HG02642 (cell line): ENCODE measurements around the gene CDK11A.

Experiments used
- ATAC-seq: cut with Tn5 transposase; IDR thresholded peaks from one replicate; pipeline ENCODE4 v1.9.1; 2021; ENCODE audit warnings: mild to moderate bottlenecking; ENCODE audit not compliant: unreplicated experiment, poor library complexity

Gene CDK11A

DNA sequence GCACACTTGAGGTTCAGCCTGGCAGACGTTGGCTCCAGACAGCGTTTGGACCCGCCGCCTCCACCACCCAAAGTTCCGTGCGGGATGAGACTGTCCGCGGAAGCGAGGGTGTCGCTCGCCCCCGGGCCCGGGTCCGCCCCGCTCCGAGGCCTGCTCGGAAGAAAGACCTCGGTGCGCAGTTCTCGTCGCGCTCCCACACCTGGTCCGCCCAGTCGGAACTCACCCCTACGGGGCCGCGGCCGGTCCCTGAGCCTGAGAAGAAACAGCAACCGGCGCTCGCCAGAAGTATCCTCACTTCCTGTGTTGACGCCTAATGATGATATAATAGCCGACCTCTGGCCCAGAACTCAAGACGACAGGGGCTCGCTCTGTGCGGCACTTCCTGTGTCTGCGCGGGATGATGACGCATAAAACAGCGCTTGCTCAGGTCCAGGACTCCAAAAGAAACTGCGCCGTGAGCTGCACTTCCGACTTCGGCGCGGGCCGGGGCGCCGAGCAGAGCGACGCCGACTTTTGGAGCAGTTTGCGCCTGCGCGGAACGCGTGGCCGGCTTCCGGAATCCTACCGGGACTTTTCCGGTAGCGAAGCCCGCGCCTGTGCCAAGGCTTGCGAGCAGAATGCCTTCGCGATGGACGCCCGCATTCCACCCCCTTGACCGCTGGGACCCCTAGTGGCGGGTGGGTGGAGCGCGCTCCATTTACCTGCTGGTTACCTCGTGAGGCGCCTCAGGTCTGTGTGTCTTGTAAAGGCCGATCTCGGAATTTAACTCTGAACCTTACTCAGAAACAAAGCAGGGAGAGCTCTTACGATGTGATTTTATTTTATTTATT is at the start of gene CDK11A:
CDK11A (minus strand) TSS at position 323 of the 830 bp plus-strand sequence. CDS start 1,539 bp downstream, outside the sequence.
- ATAC-seq, result peak; percentile 91

DNA sequence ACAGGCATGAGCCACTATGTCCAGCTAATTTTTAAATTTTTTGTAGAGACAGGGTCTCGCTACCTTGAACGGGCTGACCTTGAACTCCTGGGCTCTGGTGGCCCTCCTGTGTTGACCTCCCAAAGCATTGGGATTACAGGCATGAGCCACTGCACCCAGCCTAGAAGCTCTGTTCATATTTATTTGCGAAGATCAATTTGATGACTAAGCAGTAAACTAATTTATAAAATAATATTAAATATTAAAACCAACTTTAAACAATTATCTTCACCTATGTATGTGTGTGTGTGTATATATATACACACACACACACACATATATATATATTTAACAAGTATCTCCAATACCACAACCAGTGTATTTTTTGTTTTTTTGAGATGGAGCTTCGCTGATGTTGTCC is 49.7 kb upstream of the CDK11A start:
- no peak for ATAC-seq

DNA sequence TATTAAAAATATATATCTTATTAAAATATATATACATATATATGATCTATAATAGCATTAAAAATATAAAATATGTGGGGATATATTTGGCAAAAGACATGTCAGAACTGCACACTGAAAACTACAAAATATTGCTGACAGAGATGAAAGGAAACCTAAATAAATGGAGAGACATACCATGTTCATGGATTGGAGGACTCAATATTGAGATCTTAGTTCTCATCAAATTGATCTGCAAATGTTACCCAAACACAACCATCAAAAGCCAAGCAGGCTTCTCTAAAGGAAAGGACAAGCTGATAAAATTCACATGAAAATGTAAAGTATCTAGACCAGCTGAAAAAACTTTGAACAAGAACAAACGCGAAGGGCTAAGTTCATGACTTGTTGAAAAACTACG is 46.9 kb upstream of the CDK11A start:
- ATAC-seq, result no peak

DNA sequence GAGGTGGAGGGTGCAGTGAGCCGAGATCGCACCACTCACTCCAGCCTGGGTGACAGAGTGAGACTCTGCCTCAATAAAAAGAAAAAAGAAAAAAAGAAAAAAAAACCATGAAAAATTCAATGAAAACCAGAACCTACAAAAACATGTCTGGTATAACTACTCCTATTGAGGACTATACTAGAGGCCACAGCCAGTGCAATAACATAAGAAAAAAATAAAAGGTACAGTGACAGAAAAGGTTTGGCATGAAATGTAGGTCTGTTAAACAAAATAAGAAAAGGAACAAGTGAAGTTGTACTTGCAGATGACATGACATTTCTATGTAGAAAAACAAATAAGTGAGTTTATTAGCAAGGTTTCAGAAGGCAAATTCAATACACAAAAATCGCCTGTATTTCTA is 45.9 kb upstream of the CDK11A start:
- no peak for ATAC-seq

DNA sequence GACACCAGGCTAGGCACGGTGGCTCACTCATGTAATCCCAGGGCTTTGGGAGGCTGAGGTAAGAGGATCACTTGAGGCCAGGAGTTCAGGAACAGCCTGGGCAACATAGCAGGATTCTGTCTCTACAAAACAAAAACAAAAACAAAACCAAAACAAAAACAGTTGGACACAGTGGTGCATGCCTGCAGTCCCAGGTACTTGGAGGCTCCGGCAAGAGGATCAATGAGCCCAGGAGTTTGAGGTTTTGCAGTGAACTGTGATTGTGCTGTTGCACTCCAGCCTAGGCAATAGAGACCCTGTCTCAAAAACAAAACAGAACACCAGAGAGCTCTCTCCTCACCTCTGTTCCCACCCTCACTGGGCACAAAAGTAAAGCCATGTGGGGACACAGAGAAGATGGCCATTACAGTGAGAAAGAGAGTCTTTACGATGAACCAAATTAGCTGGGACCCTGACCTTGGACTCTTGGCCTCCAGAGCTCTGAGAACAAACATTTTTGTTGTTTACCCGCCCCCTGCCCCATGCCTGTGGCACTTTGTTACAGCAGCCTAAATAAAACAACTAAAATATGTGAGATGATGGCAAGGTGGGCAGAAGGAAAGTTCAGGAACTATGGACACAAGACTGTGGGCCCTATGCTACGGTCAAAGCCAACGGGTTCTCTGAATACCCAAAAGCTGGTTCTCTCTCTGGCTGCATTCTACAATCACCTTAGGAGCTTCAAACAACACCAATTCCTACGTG is 44.3 kb upstream of the CDK11A start:
- no peak for ATAC-seq

DNA sequence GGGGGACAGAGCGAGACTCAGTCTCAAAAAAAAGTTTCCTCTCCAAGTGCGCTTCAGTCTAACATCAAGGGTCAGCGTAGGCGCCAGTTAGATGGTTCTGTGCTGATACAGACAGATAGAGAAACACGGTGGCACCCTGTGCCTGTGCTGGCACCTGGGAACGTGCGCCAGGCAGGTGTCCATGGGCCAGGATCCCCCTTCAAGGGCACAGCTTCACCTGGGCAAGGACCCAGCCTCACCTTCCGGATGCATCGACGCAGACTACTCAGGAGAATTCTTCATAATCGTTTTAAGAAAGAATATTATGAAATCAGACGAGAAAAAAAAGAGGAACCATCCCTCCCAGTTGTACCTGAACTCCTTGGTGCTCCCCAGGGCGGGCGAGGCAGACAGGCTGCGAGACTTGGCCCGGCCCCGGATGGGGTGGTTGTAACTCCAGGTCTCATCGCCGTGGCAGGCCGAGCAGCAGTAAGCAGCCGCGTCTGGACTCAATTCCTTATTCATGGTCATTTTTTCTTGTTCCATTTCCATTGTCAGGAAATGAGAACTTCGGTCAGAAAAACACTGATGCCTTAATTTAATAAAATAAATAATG is 40.8 kb upstream of the CDK11A start:
- no peak for ATAC-seq

DNA sequence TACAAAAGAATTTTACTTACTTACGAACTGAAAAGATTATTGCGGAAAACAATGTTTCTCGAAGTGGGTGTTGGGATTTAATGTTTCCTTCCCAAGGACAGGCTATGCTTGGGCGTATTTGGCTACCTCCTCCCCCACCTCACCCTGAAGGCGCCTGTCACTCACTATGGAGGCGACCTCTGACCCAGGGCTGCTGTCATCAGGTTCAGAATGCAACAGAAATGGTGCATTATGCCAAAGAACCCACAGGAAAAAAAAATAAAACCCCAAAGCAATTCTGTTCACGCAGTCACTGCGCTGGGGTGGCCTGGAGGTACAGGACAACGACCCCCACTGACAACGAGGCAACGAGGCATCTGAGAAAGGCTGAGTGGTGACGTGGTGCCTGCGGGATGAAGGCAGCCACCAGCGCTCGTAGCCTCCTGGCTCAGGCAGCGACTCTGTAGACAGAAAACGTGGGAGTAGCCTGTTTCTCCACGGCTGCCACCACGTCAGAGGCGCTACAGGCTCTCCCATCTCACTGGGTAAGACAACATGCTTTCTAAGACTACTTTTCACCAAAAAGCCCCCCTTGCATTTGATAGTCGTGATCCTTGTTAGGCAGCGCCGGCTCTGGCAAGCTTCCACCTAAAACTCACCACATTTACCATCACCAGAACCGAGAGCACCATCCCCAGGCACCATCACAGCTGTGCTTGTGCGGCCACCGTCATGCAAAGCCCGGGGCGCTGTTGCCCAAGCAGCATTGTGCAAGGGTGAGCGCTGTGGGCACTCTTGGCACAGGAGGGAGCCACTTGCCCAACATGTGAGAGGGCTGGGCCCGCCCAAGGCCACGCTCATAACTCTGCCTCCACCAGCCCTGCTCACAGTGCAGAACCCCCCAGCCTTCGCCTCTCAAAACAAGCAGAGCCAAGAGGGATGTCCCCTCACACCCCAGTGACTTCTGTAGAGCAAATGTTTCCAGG is 39.8 kb upstream of the CDK11A start:
- ATAC-seq, result no peak

DNA sequence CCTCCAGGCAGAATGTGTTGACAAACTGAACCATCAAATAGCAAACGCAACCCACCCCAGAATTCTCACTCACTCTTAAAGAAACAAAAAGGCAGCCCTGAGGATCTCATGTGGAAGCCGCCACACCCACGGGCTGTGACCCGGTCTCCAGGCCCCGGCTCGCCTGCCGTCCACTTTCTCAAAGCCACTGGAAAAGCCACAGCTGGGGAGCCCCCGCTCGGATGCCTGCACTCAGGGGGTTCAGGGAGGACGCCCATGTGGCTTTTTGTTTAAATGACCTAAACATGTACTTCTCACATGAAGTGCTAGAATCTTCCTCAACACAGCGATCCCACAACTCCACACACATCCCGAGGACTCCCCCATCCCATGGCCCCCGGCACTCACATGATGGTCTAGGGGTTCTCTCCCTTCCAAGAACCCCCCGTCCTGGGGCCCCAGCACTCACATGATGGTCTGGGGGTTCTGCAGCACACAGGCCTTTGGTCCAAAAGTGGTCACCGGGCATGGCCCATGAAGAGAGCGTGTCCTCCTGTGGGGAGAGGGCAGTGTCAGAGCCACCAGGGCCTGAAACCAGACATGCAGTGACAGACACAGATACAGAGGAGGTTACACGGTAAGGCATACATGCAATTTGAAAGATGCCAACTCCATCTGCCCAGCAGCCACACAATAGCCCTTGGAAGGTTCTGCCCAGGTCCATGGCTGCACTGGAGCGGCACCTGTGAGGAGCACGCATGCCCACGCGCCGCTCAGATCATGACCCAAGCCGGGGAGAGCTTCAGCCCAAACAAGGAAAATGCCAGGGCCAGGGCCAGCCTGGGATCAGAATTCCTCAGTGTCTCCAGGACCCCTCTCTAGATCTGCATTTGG is 37.6 kb upstream of the CDK11A start:
- ATAC-seq, result no peak

DNA sequence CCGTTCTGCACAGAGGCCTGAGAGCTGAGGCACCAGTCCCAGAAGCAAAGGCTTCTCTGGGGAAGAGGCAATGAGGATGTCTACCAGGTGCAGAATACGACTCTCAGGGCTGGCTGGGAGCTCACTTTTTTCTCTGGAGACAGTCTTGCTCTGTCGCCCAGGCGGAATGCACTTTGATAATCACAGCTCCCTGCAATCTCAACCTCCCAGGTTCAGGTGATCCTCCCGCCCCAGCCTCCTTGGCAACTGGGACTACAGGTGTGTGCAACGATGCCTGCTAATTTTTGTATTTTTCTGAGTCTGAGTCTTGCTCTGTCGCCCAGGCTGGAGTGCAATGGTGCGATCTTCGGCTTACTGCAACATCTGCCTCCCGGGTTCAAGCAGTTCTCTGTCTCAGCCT is 36.6 kb upstream of the CDK11A start:
- ATAC-seq, result no peak

DNA sequence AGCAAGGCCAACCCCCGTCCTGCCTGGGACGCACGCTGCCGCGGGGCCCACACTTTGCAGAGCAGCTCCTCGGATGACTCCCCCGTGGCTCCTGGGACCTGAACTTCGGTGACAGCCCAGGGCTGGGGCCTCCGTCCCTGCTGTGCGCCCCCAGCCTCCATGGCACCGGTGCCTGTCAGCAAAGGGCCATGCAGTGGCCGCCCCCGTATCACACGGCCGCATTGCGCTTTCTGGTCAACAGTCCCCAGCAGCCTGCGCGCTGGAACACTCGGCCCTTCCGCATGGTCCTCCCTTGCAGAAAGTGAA is 36.1 kb upstream of the CDK11A start:
- ATAC-seq, result no peak

DNA sequence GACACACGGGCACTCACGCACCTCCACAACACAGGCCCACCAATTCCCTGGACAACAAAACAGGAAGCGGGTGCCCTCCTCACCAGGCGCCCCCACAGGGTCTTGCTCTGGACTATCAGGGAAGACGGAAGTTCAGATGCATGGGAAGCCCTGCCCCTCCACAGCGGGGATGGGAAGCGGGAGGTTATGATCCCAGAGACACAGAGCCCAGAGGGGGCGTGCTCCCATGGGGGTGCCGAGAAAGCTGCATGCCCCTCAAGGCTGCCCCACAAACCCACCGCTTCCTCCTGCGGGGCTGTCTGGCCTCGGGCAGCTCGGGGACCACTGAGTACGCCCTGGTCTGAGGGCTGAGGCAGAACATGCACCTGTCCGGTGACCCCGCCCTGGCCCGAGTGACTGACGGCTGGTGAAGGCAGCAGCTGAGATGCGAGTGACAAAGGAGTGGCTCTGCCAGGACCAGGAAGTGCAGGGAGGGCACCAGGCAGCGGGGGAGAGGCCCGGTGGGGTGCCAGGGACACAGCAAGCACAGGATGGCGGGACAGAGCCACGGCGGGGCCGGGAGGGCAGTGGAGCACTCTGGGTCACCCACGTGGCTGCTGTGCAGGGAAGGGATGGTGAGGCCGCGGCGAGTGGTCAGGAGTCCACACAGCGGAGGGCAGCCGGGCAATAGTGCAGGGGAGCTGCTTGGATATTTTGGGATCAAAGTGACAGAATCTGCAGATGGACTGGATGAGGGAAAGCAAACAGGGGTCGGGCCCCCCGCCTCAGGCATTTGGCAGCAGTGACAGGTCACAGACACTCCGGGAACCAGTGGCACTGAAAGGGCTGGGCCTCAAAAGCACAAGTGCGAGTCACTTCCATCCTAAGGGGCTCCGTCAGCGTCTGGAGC is 35.5 kb upstream of the CDK11A start:
- no peak for ATAC-seq

DNA sequence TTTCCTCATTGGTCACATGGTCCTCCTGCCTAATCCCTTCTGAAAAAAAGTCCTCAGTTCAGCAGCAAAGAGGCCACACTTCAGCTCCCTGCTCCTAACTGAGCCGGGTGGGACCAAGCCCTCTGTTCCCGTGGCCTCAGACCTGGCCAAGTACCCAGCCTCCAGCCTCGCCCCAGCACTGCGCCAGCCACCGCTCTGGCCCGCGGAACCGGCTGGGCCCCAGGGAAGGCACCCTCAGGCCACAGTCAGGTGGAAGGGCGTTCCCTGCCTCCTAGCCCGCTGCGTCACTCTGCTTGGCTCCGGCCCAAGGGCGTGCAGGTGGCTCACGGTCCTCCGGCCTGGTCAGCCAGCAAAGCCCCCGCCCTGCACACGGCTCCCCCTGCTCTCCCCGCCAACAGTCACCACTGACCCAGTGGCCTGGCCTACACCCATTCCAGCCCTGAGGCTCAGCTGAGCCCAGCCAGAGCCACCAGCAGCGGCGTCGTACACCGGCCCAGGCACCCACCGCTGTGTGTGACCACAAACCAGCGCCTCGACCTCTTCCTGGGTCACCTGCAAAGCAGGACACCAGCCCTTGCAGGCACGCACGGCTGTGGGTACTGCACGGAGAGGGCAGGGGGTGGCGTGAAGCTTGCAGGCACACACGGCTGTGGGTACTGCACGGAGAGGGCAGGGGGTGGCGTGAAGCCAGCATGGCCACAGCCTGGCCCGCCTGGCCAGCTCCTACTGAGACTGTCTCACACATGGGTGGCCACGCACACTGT is 34.7 kb upstream of the CDK11A start:
- ATAC-seq, result no peak

DNA sequence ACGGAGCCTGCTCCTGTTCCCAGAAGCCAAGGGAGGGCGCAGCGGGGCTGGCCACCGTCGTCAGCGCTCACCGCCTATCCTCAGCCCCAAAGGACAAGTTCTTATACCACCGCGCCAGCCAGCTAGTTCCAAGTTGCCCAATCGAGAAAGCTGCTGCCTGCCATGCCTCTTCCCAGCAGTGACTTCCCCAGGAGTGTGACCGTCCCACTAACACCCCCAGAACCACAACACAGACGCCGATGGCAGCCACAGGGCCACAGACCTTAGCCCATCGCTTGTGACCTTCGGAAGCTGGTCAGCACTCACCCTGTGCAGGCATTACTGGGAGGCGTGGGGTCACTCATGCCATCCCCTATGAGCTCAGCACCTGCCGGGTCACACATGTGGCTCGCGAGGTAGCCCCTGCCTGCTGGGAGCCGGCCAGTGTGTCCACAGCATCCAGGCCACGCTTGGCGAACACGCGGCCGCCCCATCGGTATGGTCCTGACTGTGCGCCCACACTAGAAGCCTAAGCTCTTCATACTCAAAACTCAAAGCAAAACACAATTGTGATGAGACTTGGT is 34.0 kb upstream of the CDK11A start:
- no peak for ATAC-seq

DNA sequence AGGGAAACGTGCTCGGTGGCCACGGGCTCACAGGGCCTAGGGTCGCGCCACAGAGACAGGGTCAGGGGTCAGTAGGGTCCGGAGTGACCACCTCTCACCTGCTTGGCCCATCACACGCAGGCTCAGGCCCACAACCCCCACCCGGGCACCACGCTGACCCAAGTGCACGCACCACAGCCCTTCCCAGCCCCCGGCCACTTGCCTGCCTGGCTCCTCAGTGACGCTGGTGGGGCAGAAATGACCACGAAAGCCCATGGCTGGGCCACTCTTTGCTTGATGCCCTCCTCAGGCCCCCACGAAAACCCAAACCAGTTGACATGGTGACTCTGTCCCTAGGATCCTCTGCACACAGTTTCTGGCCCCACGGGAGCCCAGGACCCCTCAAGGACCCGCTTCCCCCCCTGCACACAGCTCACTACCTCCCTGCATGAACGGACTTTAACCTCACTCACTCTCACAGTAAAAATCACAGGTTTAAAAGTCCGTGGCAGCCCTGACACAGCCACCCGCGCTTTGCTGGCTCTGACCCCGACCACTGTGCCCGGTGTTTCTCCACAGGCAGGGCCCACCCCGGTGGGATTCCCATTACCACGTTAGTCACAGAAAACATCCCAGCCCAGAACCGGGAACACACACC is 33.4 kb upstream of the CDK11A start:
- ATAC-seq, result no peak

DNA sequence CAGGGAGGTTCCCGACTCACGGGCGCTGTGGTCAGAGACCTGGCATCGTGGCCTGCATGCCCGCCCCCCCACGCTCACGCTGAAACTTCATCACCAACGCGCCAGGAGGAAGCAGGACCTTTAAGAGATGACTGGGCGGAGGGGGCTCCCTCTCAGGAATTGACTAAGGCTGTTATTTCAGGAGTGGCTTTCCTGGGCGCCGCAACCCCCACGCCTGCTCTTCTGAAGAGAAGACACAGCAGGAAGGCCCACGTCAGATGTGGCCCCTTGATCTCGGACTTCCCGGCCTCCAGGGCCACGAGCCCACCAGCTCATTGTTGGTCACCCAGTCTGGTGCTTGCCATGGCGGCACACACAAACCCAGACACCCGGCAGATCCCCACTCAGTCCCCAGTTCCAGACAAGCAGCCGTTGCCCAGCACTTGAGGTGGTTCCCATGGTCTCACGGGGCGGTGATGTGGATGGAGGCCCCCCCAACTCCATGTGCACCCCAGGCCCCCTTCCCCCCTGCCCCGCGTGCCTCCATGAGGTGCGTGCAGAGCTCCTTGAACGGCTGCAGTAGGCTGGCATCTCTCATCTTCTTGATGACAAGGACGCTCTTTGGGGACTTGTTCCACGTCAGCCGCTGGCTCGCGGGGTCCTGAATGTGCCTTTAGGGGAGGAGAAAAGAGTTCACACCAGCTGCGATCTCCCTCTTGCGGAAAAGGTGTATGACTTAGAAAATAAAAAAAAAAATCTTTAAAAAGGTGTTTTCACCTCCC is 32.7 kb upstream of the CDK11A start:
- ATAC-seq, result no peak

DNA sequence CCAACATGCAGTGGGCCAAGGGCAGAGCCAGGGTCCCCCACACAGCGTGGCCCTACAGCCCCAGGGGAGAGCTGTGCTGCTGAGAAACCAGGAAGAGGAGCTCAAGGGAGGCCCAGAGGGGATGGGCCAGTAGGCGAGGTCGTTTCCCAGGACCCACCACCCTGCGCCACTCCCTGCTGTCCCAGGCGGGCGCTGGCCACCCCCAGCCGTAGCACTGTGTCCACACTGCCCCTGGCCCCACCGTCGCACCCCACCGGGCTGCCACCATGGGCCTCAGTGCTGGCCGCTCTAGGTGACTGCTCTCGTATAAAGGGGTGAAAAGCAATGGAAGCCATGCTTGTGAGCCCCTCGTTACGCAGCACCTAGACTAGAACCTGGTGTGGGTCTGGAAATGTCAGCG is 31.7 kb upstream of the CDK11A start:
- no peak for ATAC-seq
